HepG2 (cell line): Measurements from ENCODE around the gene ZNF585A. TPM values are rescaled to one million over a fixed set of nuclear protein-coding genes. Genes with fewer than 3 reads are reported as not detected.

Experiments used
- NFAT5 ChIP-seq: sonication (generic); formaldehyde crosslinking; IDR thresholded peaks from 2 replicates; pipeline ENCODE4 v1.4.0; 2020; ENCODE audit warnings: missing genetic modification reagents
- PHF8 ChIP-seq: sonication (generic); formaldehyde crosslinking; IDR thresholded peaks from 2 replicates; pipeline ENCODE4 v1.5.0; 2020; ENCODE audit warnings: missing genetic modification reagents
- RXRA ChIP-seq: sonication (generic); formaldehyde crosslinking; IDR thresholded peaks from 2 replicates; pipeline ENCODE4 v1.5.1; 2020; ENCODE audit warnings: missing genetic modification reagents
- SPEN ChIP-seq: sonication (generic); formaldehyde crosslinking; IDR thresholded peaks from 2 replicates; pipeline ENCODE4 v1.5.1; 2020; ENCODE audit warnings: low read depth, mild to moderate bottlenecking, missing genetic modification reagents
- SRF ChIP-seq: IDR thresholded peaks from 2 replicates; pipeline ENCODE4 v1.6.1; 2011; ENCODE audit warnings: mild to moderate bottlenecking, low read depth, low read length, moderate library complexity
- ZNF263 ChIP-seq: sonication (generic); formaldehyde crosslinking; IDR thresholded peaks from 2 replicates; pipeline ENCODE4 v1.4.0; 2020; ENCODE audit warnings: missing genetic modification reagents
- ZNF724P ChIP-seq: sonication (generic); formaldehyde crosslinking; IDR thresholded peaks from 2 replicates; pipeline ENCODE4 v1.8.0; 2022; ENCODE audit warnings: missing genetic modification reagents, borderline replicate concordance
- ZNF878 ChIP-seq: sonication (generic); formaldehyde crosslinking; IDR thresholded peaks from 2 replicates; pipeline ENCODE4 v1.8.1; 2023; ENCODE audit warnings: mild to moderate bottlenecking, missing genetic modification reagents, moderate library complexity
- polyA plus RNA-seq, 8 experiments: library from polyadenylated mRNA; depleted of rRNA in 3 of 8; stranded (reverse) in 7 of 8; unstranded in 1 of 8; fragments of >200 nt; fragmentation: Illumina TruSeq in 4 of 8; extraction: Trizol in 4 of 8; gene quantifications; 2 replicates each; pipeline versions ENCODE4 v1.2.1 to v1.2.3, GENCODE V29; 2011 to 2016; ENCODE audit warnings: low read depth in 4 of 8, missing spikeins in 1 of 8, mixed read lengths in 1 of 8; ENCODE audit not compliant: insufficient read depth in 1 of 8
- total RNA-seq, 5 experiments: library from RNA; depleted of rRNA; stranded (reverse); fragments of >200 nt; fragmentation: Illumina TruSeq; extraction: Trizol; gene quantifications; 2 replicates each; pipeline ENCODE4 v1.2.3, GENCODE V29; 2016; ENCODE audit warnings: low read depth in 1 of 5
- TF ChIP-seq, protein P1 (sequence below): sonication (generic); formaldehyde crosslinking; IDR thresholded peaks from 2 replicates; pipeline ENCODE4 v1.4.0; 2020; ENCODE audit warnings: mild to moderate bottlenecking, missing genetic modification reagents
- TF ChIP-seq, protein P2 (sequence below): sonication (generic); formaldehyde crosslinking; IDR thresholded peaks from 2 replicates; pipeline ENCODE4 v1.4.0; 2020; ENCODE audit warnings: missing genetic modification reagents
- TF ChIP-seq, protein P3 (sequence below): sonication (generic); formaldehyde crosslinking; IDR thresholded peaks from 2 replicates; pipeline ENCODE4 v1.5.0; 2020; ENCODE audit warnings: missing genetic modification reagents, mild to moderate bottlenecking, borderline replicate concordance
- TF ChIP-seq, protein P4 (sequence below): sonication (generic); formaldehyde crosslinking; IDR thresholded peaks from 2 replicates; pipeline ENCODE4 v1.4.0; 2020; ENCODE audit warnings: low read depth, missing genetic modification reagents
- TF ChIP-seq, protein P5 (sequence below): sonication (generic); formaldehyde crosslinking; IDR thresholded peaks from 2 replicates; pipeline ENCODE4 v1.4.0; 2020; ENCODE audit warnings: missing genetic modification reagents

ZNF585A gene
- total and polyA plus RNA-seq, 2 of the 13 experiments (the other 11 are each of a cell fraction or from before 2014, with no cell fraction given), result 7.1 to 8.5 TPM

DNA sequence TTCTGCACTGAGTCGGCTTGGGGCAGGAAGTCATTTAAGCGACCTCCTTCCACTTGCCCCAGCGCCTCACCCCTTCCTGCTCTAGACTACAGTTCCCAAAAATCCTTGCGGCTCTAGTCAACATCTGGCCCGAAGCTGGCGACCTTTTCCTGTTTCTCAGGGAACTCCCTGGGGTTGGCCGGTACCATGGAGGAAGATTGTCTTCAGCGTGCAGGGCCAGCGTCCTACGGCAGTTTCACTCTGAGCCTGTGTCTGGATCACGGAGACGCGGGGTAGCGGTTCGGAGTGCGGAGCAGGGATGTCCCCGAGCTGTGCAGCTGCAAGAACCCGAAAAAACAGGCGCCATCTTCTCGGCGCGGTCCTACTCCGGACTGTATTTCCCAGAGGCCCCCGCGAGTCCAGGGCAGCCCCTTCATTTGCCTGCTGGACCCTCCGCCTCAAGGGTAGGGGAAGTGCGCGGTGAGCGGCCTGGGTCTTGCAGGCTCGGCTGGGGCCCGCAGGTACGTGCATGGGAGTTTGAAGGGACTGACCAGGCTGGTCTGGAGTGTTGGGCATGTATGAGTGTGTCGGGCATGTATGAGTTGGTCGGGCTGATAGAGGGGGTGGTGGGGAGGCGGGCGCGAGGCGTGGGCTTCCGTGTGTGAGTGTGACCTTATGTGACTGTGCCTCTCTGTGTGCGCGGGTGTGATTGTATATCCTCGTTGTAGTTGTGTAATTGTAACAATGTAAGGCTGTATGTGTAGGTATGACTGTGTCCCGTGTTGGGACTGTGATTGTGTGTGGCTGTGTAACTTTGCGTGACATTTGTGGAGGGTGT, 45.5 kb upstream of the ZNF585A start, which contains the start of gene ZNF383 (continued):
- TF ChIP-seq PHF8 (CRISPR knock-in tag), result peak; percentile 93
- TF ChIP-seq, protein P1, sequence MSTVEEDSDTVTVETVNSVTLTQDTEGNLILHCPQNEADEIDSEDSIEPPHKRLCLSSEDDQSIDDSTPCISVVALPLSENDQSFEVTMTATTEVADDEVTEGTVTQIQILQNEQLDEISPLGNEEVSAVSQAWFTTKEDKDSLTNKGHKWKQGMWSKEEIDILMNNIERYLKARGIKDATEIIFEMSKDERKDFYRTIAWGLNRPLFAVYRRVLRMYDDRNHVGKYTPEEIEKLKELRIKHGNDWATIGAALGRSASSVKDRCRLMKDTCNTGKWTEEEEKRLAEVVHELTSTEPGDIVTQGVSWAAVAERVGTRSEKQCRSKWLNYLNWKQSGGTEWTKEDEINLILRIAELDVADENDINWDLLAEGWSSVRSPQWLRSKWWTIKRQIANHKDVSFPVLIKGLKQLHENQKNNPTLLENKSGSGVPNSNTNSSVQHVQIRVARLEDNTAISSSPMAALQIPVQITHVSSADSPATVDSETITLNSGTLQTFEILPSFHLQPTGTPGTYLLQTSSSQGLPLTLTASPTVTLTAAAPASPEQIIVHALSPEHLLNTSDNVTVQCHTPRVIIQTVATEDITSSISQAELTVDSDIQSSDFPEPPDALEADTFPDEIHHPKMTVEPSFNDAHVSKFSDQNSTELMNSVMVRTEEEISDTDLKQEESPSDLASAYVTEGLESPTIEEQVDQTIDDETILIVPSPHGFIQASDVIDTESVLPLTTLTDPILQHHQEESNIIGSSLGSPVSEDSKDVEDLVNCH, result no peak
- TF ChIP-seq SRF, result no peak
- TF ChIP-seq, protein P2, sequence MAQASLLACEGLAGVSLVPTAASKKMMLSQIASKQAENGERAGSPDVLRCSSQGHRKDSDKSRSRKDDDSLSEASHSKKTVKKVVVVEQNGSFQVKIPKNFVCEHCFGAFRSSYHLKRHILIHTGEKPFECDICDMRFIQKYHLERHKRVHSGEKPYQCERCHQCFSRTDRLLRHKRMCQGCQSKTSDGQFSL (CRISPR knock-in tag), result no peak
- TF ChIP-seq ZNF263 (CRISPR knock-in tag), result no peak
- TF ChIP-seq ZNF878 (CRISPR knock-in tag), result no peak
- TF ChIP-seq NFAT5 (CRISPR knock-in tag), result 0 out of 2 replicates have a peak, but pooled peaks have one; percentile 11
- TF ChIP-seq, protein P3, sequence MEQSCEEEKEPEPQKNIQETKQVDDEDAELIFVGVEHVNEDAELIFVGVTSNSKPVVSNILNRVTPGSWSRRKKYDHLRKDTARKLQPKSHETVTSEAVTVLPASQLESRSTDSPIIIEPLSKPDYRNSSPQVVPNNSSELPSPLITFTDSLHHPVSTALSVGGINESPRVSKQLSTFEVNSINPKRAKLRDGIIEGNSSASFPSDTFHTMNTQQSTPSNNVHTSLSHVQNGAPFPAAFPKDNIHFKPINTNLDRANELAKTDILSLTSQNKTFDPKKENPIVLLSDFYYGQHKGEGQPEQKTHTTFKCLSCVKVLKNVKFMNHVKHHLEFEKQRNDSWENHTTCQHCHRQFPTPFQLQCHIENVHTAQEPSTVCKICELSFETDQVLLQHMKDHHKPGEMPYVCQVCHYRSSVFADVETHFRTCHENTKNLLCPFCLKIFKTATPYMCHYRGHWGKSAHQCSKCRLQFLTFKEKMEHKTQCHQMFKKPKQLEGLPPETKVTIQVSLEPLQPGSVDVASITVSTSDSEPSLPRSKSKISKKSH (CRISPR knock-in tag), result peak; percentile 71; the same call in 1 of the 2 replicates
- TF ChIP-seq ZNF724P (CRISPR knock-in tag), result no peak
- peak; percentile 67 for TF ChIP-seq RXRA (CRISPR knock-in tag)
- peak; percentile 87 for TF ChIP-seq SPEN (CRISPR knock-in tag)
- TF ChIP-seq, protein P4, sequence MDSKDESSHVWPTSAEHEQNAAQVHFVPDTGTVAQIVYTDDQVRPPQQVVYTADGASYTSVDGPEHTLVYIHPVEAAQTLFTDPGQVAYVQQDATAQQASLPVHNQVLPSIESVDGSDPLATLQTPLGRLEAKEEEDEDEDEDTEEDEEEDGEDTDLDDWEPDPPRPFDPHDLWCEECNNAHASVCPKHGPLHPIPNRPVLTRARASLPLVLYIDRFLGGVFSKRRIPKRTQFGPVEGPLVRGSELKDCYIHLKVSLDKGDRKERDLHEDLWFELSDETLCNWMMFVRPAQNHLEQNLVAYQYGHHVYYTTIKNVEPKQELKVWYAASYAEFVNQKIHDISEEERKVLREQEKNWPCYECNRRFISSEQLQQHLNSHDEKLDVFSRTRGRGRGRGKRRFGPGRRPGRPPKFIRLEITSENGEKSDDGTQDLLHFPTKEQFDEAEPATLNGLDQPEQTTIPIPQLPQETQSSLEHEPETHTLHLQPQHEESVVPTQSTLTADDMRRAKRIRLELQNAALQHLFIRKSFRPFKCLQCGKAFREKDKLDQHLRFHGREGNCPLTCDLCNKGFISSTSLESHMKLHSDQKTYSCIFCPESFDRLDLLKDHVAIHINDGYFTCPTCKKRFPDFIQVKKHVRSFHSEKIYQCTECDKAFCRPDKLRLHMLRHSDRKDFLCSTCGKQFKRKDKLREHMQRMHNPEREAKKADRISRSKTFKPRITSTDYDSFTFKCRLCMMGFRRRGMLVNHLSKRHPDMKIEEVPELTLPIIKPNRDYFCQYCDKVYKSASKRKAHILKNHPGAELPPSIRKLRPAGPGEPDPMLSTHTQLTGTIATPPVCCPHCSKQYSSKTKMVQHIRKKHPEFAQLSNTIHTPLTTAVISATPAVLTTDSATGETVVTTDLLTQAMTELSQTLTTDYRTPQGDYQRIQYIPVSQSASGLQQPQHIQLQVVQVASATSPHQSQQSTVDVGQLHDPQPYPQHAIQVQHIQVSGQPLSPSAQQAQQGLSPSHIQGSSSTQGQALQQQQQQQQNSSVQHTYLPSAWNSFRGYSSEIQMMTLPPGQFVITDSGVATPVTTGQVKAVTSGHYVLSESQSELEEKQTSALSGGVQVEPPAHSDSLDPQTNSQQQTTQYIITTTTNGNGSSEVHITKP (CRISPR knock-in tag), result peak; percentile 78; the same call in 1 of the 2 replicates
- TF ChIP-seq, protein P5, sequence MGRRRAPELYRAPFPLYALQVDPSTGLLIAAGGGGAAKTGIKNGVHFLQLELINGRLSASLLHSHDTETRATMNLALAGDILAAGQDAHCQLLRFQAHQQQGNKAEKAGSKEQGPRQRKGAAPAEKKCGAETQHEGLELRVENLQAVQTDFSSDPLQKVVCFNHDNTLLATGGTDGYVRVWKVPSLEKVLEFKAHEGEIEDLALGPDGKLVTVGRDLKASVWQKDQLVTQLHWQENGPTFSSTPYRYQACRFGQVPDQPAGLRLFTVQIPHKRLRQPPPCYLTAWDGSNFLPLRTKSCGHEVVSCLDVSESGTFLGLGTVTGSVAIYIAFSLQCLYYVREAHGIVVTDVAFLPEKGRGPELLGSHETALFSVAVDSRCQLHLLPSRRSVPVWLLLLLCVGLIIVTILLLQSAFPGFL (CRISPR knock-in tag), result no peak
